Right atrium auricular region (tissue), 2 donors: Measurements from ENCODE around the gene TUBA4B. TPM values are rescaled to one million over a fixed set of nuclear protein-coding genes. Genes with fewer than 3 reads are reported as not detected.
A peak's percentile ranks its signal among the peaks of the same experiment; 100 is the strongest.

ENCODE experiments used
- DNase-seq: peaks from one replicate; pipeline ENCODE4 v3.0.0-alpha.2; 2019; ENCODE audit warnings: low spot score
- H3K27ac ChIP-seq, 2 donors: fragments of 200-600 bp; sonication (generic); 1 replicate in 1 of 2; 2 replicates in 1 of 2; pipeline ENCODE4 v1.5.1; 2016 to 2019
- H3K27me3 ChIP-seq, 2 donors: fragments of 200-600 bp; sonication (generic); one replicate each; pipeline versions ENCODE4 v1.5.1 to v1.6.0; 2017 to 2019
- H3K36me3 ChIP-seq: fragments of 200-600 bp; sonication (generic); one replicate; pipeline ENCODE4 v1.5.1; 2016
- H3K4me1 ChIP-seq, 2 donors: fragments of 200-600 bp; sonication (generic); one replicate each; pipeline versions ENCODE4 v1.5.1 to v1.6.0; 2017 to 2019
- H3K4me3 ChIP-seq, 2 donors: fragments of 200-600 bp; sonication (generic); 1 replicate in 1 of 2; 2 replicates in 1 of 2; pipeline ENCODE4 v1.5.1; 2017 to 2019; ENCODE audit warnings: mild to moderate bottlenecking in 1 of 2, moderate library complexity in 1 of 2
- H3K9me3 ChIP-seq, 2 donors: fragments of 200-600 bp; sonication (generic); one replicate each; pipeline ENCODE4 v1.5.1; 2019
- total RNA-seq, 2 donors: library from RNA; depleted of rRNA; stranded (reverse); fragments of >200 nt; gene quantifications; one replicate each; pipeline ENCODE4 v1.1.0, GENCODE V29; 2016
- TF ChIP-seq, protein P1 (sequence below), 2 donors: fragments of 200-600 bp; sonication (generic); IDR thresholded peaks; one replicate each; pipeline ENCODE4 v1.5.1; 2019; ENCODE audit warnings: antibody characterized with exemption in 2 of 2

TUBA4B gene
- total RNA-seq, 2 donors from 2014 or later = not detected

DNA sequence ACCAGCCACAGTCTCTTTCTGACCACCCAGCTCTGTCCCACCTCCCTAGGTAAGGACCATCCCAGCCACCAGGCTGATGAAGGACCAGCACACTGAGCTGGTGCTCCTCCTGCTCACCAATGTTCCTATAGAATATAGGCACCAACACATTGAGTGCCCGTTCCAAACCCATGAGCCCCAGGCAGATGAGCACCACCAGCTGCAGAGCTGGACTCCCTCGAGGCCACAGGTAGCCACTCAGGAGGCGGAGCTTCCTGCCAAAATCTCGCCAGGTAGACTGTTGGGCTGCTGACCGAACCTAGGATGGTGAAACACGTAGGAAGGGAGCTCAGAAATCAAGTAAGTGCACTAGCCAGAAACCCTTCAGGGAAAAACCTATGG, 36.5 kb upstream of the TUBA4B start:
- Histone ChIP-seq H3K4me3 (no peak overlapping the region), H3K4me1 (peaks cover 0 to 37% of the 10 kb centered on the region in 2 donors), H3K36me3 (peaks cover 58% of the 10 kb centered on the region), H3K27ac (peak overlapping the region; percentile 90 to 96), H3K27me3 (no peaks in the 10 kb centered on the region), H3K9me3 (no peaks in the 10 kb centered on the region)
- no peak for DNase-seq
- TF ChIP-seq, protein P1, sequence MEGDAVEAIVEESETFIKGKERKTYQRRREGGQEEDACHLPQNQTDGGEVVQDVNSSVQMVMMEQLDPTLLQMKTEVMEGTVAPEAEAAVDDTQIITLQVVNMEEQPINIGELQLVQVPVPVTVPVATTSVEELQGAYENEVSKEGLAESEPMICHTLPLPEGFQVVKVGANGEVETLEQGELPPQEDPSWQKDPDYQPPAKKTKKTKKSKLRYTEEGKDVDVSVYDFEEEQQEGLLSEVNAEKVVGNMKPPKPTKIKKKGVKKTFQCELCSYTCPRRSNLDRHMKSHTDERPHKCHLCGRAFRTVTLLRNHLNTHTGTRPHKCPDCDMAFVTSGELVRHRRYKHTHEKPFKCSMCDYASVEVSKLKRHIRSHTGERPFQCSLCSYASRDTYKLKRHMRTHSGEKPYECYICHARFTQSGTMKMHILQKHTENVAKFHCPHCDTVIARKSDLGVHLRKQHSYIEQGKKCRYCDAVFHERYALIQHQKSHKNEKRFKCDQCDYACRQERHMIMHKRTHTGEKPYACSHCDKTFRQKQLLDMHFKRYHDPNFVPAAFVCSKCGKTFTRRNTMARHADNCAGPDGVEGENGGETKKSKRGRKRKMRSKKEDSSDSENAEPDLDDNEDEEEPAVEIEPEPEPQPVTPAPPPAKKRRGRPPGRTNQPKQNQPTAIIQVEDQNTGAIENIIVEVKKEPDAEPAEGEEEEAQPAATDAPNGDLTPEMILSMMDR (IDR thresholded peaks at IDR 0.05) = no peak

DNA sequence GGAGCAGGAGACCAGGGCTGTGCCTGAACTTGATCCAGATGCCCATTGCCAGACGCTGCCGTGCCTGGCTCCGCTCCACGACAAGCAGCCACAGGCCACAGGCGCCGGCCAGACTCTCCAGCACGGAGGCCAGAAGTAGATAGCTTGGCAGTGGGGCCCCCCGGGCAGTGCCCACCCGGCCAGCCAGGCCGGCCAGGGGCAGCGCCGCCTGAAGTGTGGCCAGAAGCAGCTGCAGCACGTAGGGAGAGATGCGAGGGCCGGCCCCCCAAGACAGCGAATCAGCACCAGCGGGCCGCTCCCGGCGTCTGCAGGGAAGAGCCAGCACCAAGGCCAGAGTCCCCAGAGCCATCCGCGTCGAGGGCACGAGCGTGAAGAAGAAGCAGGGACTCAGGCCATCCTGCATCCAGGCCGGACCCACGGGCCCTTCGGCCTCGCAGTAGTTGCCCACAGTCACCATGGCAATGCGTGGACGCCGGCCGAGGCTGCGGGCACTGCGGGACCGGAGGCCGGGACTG, 34.8 kb upstream of the TUBA4B start:
- Histone ChIP-seq H3K9me3 (no peaks in the 10 kb centered on the region), H3K27ac (peak overlapping the region; percentile 90 to 96), H3K4me3 (peak overlapping the region; percentile 41 to 63), H3K27me3 (no peaks in the 10 kb centered on the region), H3K36me3 (peaks cover 65% of the 10 kb centered on the region), H3K4me1 (peaks cover 0 to 37% of the 10 kb centered on the region in 2 donors)
- TF ChIP-seq, protein P1 (IDR thresholded peaks at IDR 0.05) = no peak
- peak; percentile 80 for DNase-seq

DNA sequence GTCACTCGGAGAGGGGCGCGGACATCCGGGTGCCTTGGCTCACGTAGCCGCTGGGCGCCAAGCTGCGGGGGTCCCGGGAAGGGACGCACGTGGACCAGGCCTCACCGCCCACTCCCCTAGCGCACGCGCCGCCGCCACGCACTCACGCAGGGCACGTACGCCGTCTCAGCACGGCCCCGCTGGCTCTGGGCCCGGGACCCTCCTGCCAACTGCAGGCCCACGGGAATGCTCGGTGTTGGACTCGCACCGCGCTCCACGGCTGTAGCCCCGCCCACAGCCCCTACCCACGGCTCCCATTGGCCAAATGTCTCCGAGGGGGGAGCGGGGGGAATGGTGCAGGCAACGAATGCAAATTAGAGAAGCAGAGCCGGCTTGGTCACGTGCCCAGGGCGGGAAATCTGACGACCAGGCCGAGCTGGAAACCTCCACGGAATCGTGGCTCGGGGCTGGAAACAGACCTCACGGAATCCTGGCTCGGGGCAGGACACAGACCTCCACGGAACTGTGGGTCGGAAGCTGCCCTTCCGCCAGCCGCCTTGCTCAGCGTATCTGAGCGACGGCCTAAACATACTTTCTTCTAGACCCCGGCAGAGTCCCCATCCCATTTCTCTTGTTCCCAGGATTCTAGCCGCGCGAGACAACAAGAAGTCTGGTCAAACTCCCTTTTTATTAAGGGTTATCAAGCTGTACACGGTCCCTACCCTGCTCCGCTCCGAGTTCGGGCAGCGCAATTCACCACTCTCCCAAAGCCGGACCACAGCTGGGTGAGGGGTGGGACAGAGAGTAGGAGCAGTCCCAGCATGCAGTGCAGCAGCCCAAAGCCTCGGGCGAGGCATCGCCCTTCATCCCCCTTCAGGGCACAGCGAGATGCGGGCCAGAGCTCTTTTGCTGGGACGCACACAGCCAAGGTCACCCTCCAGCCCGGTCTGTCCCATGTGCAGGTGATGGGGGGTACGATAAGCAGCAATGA, 34.0 kb upstream of the TUBA4B start, which contains the start of gene ABCB6:
Gene ABCB6 (minus strand): TSS at position 227 of the 970 bp plus-strand sequence. CDS start 285 bp downstream, outside the sequence.
- Histone ChIP-seq H3K27ac (peak within 1 kb of the TSS; percentile 90 to 96), H3K4me3 (peak within 1 kb of the TSS; percentile 41 to 63), H3K27me3 (no peaks in the 10 kb centered on the region), H3K36me3 (peaks cover 65% of the 10 kb centered on the region), H3K9me3 (no peaks in the 10 kb centered on the region), H3K4me1 (peaks cover 0 to 37% of the 10 kb centered on the region in 2 donors)
- DNase-seq = peak; percentile 99
- TF ChIP-seq, protein P1 (IDR thresholded peaks at IDR 0.05) = no peak

DNA sequence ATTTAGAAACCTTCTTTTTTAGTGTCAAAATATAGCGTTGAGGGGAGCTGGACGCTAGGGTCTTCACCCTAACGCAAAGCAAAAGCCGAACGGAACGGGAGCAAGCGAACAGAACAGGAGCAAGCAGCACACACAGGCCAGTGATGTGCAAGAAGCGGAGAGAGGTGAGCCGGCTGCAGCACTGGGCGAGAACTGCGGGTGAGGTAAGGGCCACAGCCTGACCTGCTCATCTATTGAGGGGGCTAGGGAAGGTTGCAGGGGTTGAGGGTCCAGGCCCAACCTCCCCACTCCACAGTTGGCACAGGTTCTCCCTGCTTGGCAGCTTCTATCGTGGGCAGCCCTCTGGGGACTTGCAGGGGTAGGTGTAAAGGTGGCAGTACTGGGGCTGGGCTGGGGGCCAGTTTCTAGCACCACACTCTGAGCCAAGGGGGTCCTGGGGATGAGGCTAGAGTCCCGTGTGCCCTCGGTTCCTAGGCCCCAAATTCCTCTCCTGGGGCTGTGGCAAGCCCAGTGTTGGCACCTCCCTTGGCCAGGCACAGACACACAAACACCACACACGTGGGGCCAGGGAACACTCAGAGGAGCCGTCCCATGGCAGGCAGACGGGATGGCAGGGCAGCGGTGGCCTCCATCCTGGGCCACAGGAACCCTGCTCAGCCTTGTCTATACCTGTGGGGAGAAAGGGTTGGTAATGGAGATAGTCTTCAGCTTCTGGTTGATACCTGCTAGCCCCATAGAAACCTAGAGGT, 33.1 kb upstream of the TUBA4B start:
- Histone ChIP-seq H3K27ac (peak overlapping the region in 1 of 2 donors; percentile 90), H3K36me3 (peaks cover 65% of the 10 kb centered on the region), H3K27me3 (no peaks in the 10 kb centered on the region), H3K4me3 (no peak overlapping the region), H3K9me3 (no peaks in the 10 kb centered on the region), H3K4me1 (peaks cover 0 to 37% of the 10 kb centered on the region in 2 donors)
- TF ChIP-seq, protein P1 (IDR thresholded peaks at IDR 0.05) = no peak
- DNase-seq = no peak

DNA sequence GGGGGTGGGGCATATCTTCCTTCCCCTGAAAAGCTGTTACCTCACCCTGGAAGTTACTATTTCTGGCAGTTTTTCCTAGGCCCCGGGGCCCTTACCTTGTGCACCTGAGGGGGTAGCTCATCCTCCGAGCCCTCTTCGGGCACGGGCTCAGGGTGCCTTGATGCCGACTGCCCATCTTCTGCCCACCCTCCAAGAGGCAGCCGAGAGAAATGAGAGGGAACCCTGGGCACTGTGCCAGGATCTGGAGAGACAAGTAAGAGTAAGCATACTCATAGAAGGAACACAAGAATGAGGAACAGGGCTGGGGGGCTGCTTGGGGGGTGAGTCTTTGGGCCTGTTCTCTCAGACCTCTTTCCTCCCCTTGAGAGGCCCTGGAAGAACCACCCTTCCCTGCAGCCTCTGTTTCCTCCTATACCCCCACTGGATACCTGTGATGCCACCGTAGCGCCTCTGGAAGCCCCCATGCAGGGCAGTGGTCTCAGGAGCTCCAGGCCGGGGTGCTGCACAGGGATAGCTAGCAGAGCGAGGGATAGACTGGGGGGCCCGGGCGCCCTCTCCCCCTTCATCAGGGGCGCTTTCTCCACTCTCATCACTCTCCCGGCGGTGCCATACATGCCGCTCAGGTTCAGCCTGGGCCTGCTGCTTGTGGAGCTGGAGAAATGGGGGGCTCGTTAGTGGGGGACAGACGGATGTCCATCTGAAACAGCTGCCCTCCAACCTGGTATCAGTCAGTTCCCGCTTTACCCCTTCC, 32.2 kb upstream of the TUBA4B start:
- no peaks in the 10 kb centered on the region for H3K9me3 ChIP-seq
- H3K27me3 ChIP-seq = no peaks in the 10 kb centered on the region
- H3K4me3 ChIP-seq = no peak overlapping the region
- TF ChIP-seq, protein P1 (IDR thresholded peaks at IDR 0.05) = no peak
- H3K4me1 ChIP-seq = peaks cover 0 to 37% of the 10 kb centered on the region in 2 donors
- H3K36me3 ChIP-seq = peaks cover 68% of the 10 kb centered on the region
- DNase-seq = no peak
- H3K27ac ChIP-seq = no peak overlapping the region
